Small intestine (tissue), 7 donors: ENCODE data around the gene MINDY4. TPM values are rescaled to one million over a fixed set of nuclear protein-coding genes. Genes with fewer than 3 reads are reported as not detected.

Experiments
- DNase-seq, 2 donors: peaks; one replicate each; pipeline versions ENCODE4 v3.0.0 to v3.0.0-alpha.2; 2013
- FAIRE-seq: peaks from 2 replicates; lab custom pipeline; 2012; peaks lifted over from hg19 to GRCh38; lab: Jason Lieb, UNC
- H3K27ac ChIP-seq, 3 donors: one replicate each; pipeline ENCODE4 v1.5.1; 2013; ENCODE audit warnings: low read length in 2 of 3, mild to moderate bottlenecking in 2 of 3, control low read depth in 1 of 3, inconsistent platforms in 1 of 3, low read depth in 1 of 3, moderate library complexity in 1 of 3
- H3K27me3 ChIP-seq, 3 donors: one replicate each; pipeline ENCODE4 v1.6.1; 2013; ENCODE audit warnings: low read length in 3 of 3, inconsistent platforms in 1 of 3; ENCODE audit not compliant: control insufficient read depth in 3 of 3, insufficient read depth in 3 of 3
- H3K36me3 ChIP-seq, 3 donors: one replicate each; pipeline ENCODE4 v1.6.1; 2013; ENCODE audit warnings: low read length in 3 of 3, inconsistent platforms in 1 of 3, low read depth in 1 of 3, mild to moderate bottlenecking in 1 of 3, moderate library complexity in 1 of 3; ENCODE audit not compliant: control insufficient read depth in 3 of 3, insufficient read depth in 2 of 3
- H3K4me1 ChIP-seq, 3 donors: one replicate each; pipeline ENCODE4 v1.6.1; 2013; ENCODE audit warnings: low read length in 2 of 3, inconsistent platforms in 1 of 3, low read depth in 1 of 3, mild to moderate bottlenecking in 1 of 3, moderate library complexity in 1 of 3; ENCODE audit not compliant: control insufficient read depth in 3 of 3, insufficient read depth in 2 of 3
- H3K4me3 ChIP-seq, 3 donors: one replicate each; pipeline ENCODE4 v1.5.1; 2013; ENCODE audit warnings: low read length in 3 of 3, control low read depth in 1 of 3, inconsistent platforms in 1 of 3, low read depth in 1 of 3, mild to moderate bottlenecking in 1 of 3, moderate library complexity in 1 of 3
- H3K9me3 ChIP-seq, 2 donors: one replicate each; pipeline ENCODE4 v1.6.1; 2013; ENCODE audit warnings: low read depth in 1 of 2, low read length in 1 of 2; ENCODE audit not compliant: control insufficient read depth in 2 of 2, insufficient read depth in 1 of 2
- WGBS, 3 donors: extraction: QIAGEN DNeasy Blood & Tissue Kit; methylation state at CpG; one replicate each; pipeline ENCODE4 v1.1.7; 2013; 5-methylcytosine and 5-hydroxymethylcytosine counted together
- polyA plus RNA-seq, 4 donors: library from polyadenylated mRNA; stranded (reverse) in 3 of 4; unstranded in 1 of 4; fragments of 200-250 nt in 3 of 4; fragments of 120-200 nt in 1 of 4; gene quantifications; one replicate each; pipeline versions ENCODE4 v1.2.1 to v1.2.3, GENCODE V29; 2013
- donor health status: healthy with polysubstance abuse.
- donor health status: control.
- donor health status: control.
- donor health status: Bipolar disorder and iron deficiency.
- donor health status: healthy.

The MINDY4 gene
- polyA plus RNA-seq, 4 donors, result 0.22 to 6.5 (median 1.9) TPM

GRCh38 chr7:30745261-30745941, 25.8 kb upstream of the MINDY4 start:
- Histone ChIP-seq H3K27me3 (no peaks in the 10 kb centered on the region), H3K4me3 (no peak overlapping the region), H3K27ac (no peak overlapping the region), H3K4me1 (peaks cover 0 to 26% (median 0%) of the 10 kb centered on the region in 3 donors), H3K9me3 (peaks cover 0 to 10% of the 10 kb centered on the region in 2 donors), H3K36me3 (no peaks in the 10 kb centered on the region)
- DNase-seq, result no peak
- WGBS, 3 donors, result 80 to 93% (median 85%) methylated on average over 6 of the region's 6 CpGs
- no peak for FAIRE-seq

DNA sequence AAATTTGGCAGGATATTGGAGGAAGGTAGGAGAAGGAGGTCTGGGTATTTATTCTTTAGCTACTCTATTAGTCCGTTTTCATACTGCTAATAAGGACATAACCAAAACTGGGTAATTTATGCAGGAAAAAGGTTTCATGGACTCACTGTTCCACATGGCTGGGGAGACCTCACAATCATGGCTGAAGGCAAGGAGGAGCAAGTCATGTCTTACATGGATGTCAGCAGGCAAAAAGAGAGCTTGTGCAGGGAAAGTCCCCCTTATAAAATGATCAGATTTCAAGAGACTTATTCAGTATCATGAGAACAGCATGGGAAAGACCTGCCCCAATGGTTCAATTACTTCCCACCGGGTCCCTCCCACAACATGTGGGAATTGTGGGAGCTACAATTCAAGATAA, 21.2 kb upstream of the MINDY4 start:
- H3K9me3 ChIP-seq, result peaks cover 0 to 12% of the 10 kb centered on the region in 2 donors
- 86 to 96% (median 88%) methylated on average over 2 of the region's 2 CpGs for WGBS, 3 donors
- FAIRE-seq (no peak), DNase-seq (no peak)
- peak overlapping the region in 2 of 3 donors; percentile 75 to 83 for H3K27ac ChIP-seq
- H3K4me1 ChIP-seq, result peaks cover 10 to 49% (median 18%) of the 10 kb centered on the region in 3 donors
- no peak overlapping the region for H3K4me3 ChIP-seq
- no peaks in the 10 kb centered on the region for H3K27me3 ChIP-seq
- peaks cover 0 to 4% (median 0%) of the 10 kb centered on the region in 3 donors for H3K36me3 ChIP-seq

- Histone ChIP-seq H3K36me3 (peaks cover 0 to 9% (median 0%) of the 10 kb centered on the region in 3 donors), H3K4me1 (peaks cover 10 to 49% (median 18%) of the 10 kb centered on the region in 3 donors), H3K9me3 (peaks cover 0 to 12% of the 10 kb centered on the region in 2 donors), H3K27me3 (no peaks in the 10 kb centered on the region), H3K27ac (peak overlapping the region; percentile 65 to 83 (median 75)), H3K4me3 (no peak overlapping the region)
- peak; percentile 68 to 88 for DNase-seq
- WGBS, 3 donors, result 40 to 49% (median 44%) methylated on average over 16 of the region's 16 CpGs
- no peak for FAIRE-seq
These were observed 20.2 kb upstream of the MINDY4 start for GRCh38 chr7:30750683-30751650.

DNA sequence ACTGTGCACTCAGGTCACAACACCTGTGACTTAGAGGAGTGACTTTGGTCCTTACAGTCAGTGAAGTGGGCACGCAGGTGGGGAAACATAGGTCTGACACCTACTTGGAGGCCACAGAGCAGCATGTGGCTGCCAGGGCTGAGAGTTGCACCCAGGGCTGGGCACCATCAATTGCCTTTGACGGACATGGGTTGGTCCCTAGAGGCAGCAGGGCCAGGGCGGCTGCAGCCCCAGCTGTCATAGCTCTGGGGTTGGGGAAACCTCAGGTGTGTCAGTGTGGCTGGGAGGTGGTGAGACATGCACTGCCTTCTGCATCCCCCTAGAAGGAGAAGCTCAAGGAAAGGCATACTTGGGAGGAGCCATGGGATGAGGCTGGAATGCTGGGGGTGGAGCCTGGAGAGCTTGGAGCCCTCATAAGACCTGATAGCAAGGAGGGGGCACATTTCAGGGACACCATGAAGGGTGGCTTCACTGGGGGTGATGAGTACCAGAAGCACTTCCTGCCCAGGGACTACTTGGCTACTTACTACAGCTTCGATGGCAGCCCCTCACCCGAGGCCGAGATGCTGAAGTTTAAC, 19.4 kb upstream of the MINDY4 start, which contains the start of gene INMT:
TSS of gene INMT (plus strand) at position 440 of the 578 bp plus-strand sequence. CDS start at position 456, 16 bp downstream.
- no peak for FAIRE-seq
- peaks cover 10 to 49% (median 18%) of the 10 kb centered on the region in 3 donors for H3K4me1 ChIP-seq
- no peaks in the 10 kb centered on the region for H3K27me3 ChIP-seq
- peaks cover 0 to 12% of the 10 kb centered on the region in 2 donors for H3K9me3 ChIP-seq
- peak within 1 kb of the TSS in 1 of 3 donors; percentile 15 for H3K4me3 ChIP-seq
- H3K36me3 ChIP-seq, result peaks cover 0 to 9% (median 0%) of the 10 kb centered on the region in 3 donors
- DNase-seq, result no peak
- 47 to 66% (median 60%) methylated on average over 6 of the region's 6 CpGs for WGBS, 3 donors
- peak within 1 kb of the TSS; percentile 65 to 83 (median 75) for H3K27ac ChIP-seq

- DNase-seq (no peak), FAIRE-seq (no peak)
- H3K4me3 ChIP-seq, result peak overlapping the region in 1 of 3 donors; percentile 15
- peaks cover 0 to 9% (median 0%) of the 10 kb centered on the region in 3 donors for H3K36me3 ChIP-seq
- H3K27me3 ChIP-seq, result no peaks in the 10 kb centered on the region
- H3K4me1 ChIP-seq, result peaks cover 10 to 49% (median 18%) of the 10 kb centered on the region in 3 donors
- peak overlapping the region in 1 of 3 donors; percentile 83 for H3K27ac ChIP-seq
- 71 to 90% (median 79%) methylated on average over 6 of the region's 6 CpGs for WGBS, 3 donors
- peaks cover 0 to 12% of the 10 kb centered on the region in 2 donors for H3K9me3 ChIP-seq
These were observed 18.7 kb upstream of the MINDY4 start for GRCh38 chr7:30752484-30752883.

DNA sequence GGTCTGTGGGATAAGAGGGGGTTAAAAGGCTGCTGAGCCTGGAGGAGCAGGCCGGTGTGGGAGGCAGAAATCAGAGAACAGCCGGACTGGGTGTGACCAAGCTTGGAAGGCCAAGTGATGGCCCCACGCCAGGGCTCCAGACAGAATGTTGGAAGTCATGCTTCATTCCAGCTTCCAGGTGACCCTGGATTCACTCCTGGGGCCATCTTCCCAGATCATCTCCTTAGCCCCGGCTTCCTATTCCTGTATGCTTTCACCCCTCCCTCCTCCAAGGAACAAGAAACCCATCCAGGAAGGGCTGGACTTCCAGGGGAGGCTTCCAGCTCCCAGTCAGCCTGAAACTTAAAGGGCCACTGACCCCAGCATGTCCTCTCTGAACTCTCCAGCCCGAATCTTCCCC, 18.2 kb upstream of the MINDY4 start:
- no peak for FAIRE-seq
- 19 to 25% (median 21%) methylated on average over 5 of the region's 5 CpGs for WGBS, 3 donors
- Histone ChIP-seq H3K9me3 (peaks cover 0 to 12% of the 10 kb centered on the region in 2 donors), H3K27me3 (no peaks in the 10 kb centered on the region), H3K4me3 (peak overlapping the region in 1 of 3 donors; percentile 15), H3K4me1 (peaks cover 10 to 48% (median 18%) of the 10 kb centered on the region in 3 donors), H3K36me3 (peaks cover 0 to 9% (median 0%) of the 10 kb centered on the region in 3 donors), H3K27ac (peak overlapping the region in 1 of 3 donors; percentile 83)
- DNase-seq, result no peak

DNA sequence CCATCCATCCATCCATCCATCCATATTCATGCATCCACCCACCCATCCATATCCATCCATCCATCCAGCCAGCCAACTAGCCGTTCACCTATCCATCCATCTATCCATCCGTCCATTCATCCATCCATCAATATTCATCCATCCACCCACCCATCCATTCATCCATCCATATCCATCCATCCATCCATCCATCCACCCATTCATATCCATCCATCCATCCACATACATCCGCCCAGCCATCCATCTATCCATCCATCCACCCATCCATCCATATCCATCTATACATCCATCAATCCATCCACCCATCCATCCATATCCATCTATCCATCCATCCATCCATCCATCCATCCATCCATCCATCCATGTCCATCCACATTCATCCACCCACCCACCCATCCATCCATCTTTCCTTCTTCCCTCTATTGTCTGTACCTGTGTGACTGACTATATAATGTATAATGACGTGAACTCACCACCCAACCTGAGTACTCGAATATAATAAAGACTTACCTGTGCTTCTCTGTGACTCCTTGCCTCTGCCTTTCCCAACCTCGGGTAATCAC, 16.8 kb upstream of the MINDY4 start:
- DNase-seq, result no peak
- Histone ChIP-seq H3K4me1 (peaks cover 10 to 36% (median 18%) of the 10 kb centered on the region in 3 donors), H3K4me3 (no peak overlapping the region), H3K27me3 (no peaks in the 10 kb centered on the region), H3K9me3 (peaks cover 0 to 12% of the 10 kb centered on the region in 2 donors), H3K27ac (no peak overlapping the region), H3K36me3 (peaks cover 0 to 9% (median 0%) of the 10 kb centered on the region in 3 donors)
- FAIRE-seq, result no peak
- 86 to 91% (median 87%) methylated on average over 6 of the region's 6 CpGs for WGBS, 3 donors
